ENCODE measurements around the gene CFAP77.

CFAP77 gene

DNA sequence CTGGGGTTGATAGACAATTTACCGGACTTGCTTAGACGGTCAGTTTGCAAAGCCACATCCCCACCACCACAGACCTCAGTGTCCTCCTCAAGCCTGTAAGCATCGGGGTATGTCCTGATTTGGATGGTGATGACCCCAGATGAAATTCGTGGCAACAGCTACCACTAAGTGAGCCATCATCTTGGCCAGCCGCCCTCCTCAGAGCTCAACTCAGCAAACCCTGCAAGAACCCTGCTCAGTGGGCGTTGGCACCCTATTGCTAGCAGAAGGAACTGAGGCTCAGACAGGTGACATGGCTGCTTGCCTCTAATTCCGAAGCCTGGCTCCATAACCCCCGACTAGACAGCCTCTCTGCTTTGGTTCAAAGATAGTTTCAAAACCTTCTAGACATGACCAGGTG is 131.0 kb downstream of the CFAP77 start:
- Histone ChIP-seq H3K4me3 (ENCODE audit: low read length) (no peak overlapping the region), H3K27ac (ENCODE audit: low read depth, low read length) (no peak overlapping the region), H3K9ac (ENCODE audit: low read length) (no peak overlapping the region), H3K36me3 (ENCODE audit: control insufficient read depth, insufficient read depth, low read length) (no peaks in the 10 kb centered on the region), H3K27me3 (ENCODE audit: control insufficient read depth, insufficient read depth, low read length) (peaks cover 5% of the 10 kb centered on the region), H3K4me1 (ENCODE audit: control insufficient read depth, insufficient read depth, low read length) (no peaks in the 10 kb centered on the region)

GRCh38 chr9:132541870-132542830 is 132.1 kb downstream of the CFAP77 start:
- no peaks in the 10 kb centered on the region for H3K36me3 ChIP-seq (ENCODE audit: control insufficient read depth, insufficient read depth, low read length)
- peaks cover 5% of the 10 kb centered on the region for H3K27me3 ChIP-seq (ENCODE audit: control insufficient read depth, insufficient read depth, low read length)
- no peak overlapping the region for H3K9ac ChIP-seq (ENCODE audit: low read length)
- H3K4me3 ChIP-seq (ENCODE audit: low read length): no peak overlapping the region
- no peak overlapping the region for H3K27ac ChIP-seq (ENCODE audit: low read depth, low read length)
- no peaks in the 10 kb centered on the region for H3K4me1 ChIP-seq (ENCODE audit: control insufficient read depth, insufficient read depth, low read length)

GRCh38 chr9:132543251-132543650 is 133.2 kb downstream of the CFAP77 start:
- Histone ChIP-seq H3K36me3 (ENCODE audit: control insufficient read depth, insufficient read depth, low read length) (no peaks in the 10 kb centered on the region), H3K4me1 (ENCODE audit: control insufficient read depth, insufficient read depth, low read length) (no peaks in the 10 kb centered on the region), H3K27ac (ENCODE audit: low read depth, low read length) (no peak overlapping the region), H3K9ac (ENCODE audit: low read length) (no peak overlapping the region), H3K27me3 (ENCODE audit: control insufficient read depth, insufficient read depth, low read length) (peaks cover 5% of the 10 kb centered on the region), H3K4me3 (ENCODE audit: low read length) (no peak overlapping the region)

DNA sequence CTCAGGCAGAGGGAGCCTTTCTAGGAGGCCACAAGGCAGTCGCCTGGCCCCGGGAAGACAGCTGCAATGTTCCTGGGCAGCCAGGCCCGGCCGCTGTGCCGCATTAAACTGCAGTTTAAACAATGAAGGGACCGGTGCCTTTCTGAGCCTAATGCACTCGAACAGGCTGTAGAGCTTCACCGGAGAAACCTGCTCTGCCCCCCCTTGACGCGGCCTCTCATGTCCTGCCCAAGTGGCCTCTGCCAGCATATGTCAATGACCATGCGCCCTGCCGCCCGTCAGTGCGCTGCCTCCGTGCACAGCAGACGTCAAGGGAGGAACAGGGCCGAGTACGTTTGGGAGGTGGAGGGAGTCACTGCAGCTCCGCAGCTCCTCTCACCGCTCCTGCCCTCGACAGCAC is 133.9 kb downstream of the CFAP77 start:
- Histone ChIP-seq H3K9ac (ENCODE audit: low read length) (no peak overlapping the region), H3K27me3 (ENCODE audit: control insufficient read depth, insufficient read depth, low read length) (peaks cover 5% of the 10 kb centered on the region), H3K4me1 (ENCODE audit: control insufficient read depth, insufficient read depth, low read length) (no peaks in the 10 kb centered on the region), H3K27ac (ENCODE audit: low read depth, low read length) (no peak overlapping the region), H3K4me3 (ENCODE audit: low read length) (no peak overlapping the region), H3K36me3 (ENCODE audit: control insufficient read depth, insufficient read depth, low read length) (no peaks in the 10 kb centered on the region)

- Histone ChIP-seq H3K9ac (ENCODE audit: low read length) (no peak overlapping the region), H3K36me3 (ENCODE audit: control insufficient read depth, insufficient read depth, low read length) (no peaks in the 10 kb centered on the region), H3K27me3 (ENCODE audit: control insufficient read depth, insufficient read depth, low read length) (peaks cover 2% of the 10 kb centered on the region)
Measured at GRCh38 chr9:132545578-132545977, 135.6 kb downstream of the CFAP77 start.

GRCh38 chr9:132546148-132547051 is 136.4 kb downstream of the CFAP77 start:
- peaks cover 2% of the 10 kb centered on the region for H3K27me3 ChIP-seq (ENCODE audit: control insufficient read depth, insufficient read depth, low read length)

More at GRCh38 chr9:132545578-132545977, 135.6 kb downstream of the CFAP77 start:
- H3K27ac ChIP-seq (ENCODE audit: low read depth, low read length): no peak overlapping the region
- H3K4me1 ChIP-seq (ENCODE audit: control insufficient read depth, insufficient read depth, low read length): no peaks in the 10 kb centered on the region
- no peak overlapping the region for H3K4me3 ChIP-seq (ENCODE audit: low read length)

GRCh38 chr9:132547052-132547431 is 137.0 kb downstream of the CFAP77 start:
- H3K9ac ChIP-seq (ENCODE audit: low read length): no peak overlapping the region
- no peak overlapping the region for H3K27ac ChIP-seq (ENCODE audit: low read depth, low read length)
- H3K4me1 ChIP-seq (ENCODE audit: control insufficient read depth, insufficient read depth, low read length): no peaks in the 10 kb centered on the region
- no peaks in the 10 kb centered on the region for H3K36me3 ChIP-seq (ENCODE audit: control insufficient read depth, insufficient read depth, low read length)
- H3K27me3 ChIP-seq (ENCODE audit: control insufficient read depth, insufficient read depth, low read length): peaks cover 2% of the 10 kb centered on the region
- no peak overlapping the region for H3K4me3 ChIP-seq (ENCODE audit: low read length)

More at GRCh38 chr9:132546148-132547051, 136.4 kb downstream of the CFAP77 start:
- H3K4me3 ChIP-seq (ENCODE audit: low read length): no peak overlapping the region
- no peaks in the 10 kb centered on the region for H3K4me1 ChIP-seq (ENCODE audit: control insufficient read depth, insufficient read depth, low read length)
- no peak overlapping the region for H3K27ac ChIP-seq (ENCODE audit: low read depth, low read length)
- H3K36me3 ChIP-seq (ENCODE audit: control insufficient read depth, insufficient read depth, low read length): no peaks in the 10 kb centered on the region
- no peak overlapping the region for H3K9ac ChIP-seq (ENCODE audit: low read length)

DNA sequence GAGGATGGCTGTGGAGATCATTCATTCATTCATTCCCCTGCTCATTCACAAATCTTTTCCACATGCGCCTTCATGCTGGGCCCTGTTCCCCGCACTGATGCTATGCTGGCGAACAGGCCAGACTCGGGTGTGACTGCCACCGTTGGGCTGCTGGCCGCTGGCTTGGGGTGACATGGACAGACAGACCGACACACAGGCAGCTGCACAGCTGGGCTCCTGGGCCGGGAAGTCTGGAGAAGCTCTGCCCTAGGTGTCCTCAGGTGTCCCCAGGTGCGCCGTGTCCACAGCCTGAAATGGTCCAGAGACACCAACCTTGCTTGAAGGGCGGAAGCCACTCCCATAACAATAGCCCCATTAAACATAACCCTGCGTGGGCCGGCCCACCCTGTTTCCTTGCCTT is 137.4 kb downstream of the CFAP77 start:
- no peaks in the 10 kb centered on the region for H3K4me1 ChIP-seq (ENCODE audit: control insufficient read depth, insufficient read depth, low read length)
- H3K27me3 ChIP-seq (ENCODE audit: control insufficient read depth, insufficient read depth, low read length): no peaks in the 10 kb centered on the region
- H3K4me3 ChIP-seq (ENCODE audit: low read length): no peak overlapping the region
- no peak overlapping the region for H3K9ac ChIP-seq (ENCODE audit: low read length)
- H3K27ac ChIP-seq (ENCODE audit: low read depth, low read length): no peak overlapping the region
- H3K36me3 ChIP-seq (ENCODE audit: control insufficient read depth, insufficient read depth, low read length): no peaks in the 10 kb centered on the region

- H3K9ac ChIP-seq (ENCODE audit: low read length): no peak overlapping the region
- H3K4me3 ChIP-seq (ENCODE audit: low read length): no peak overlapping the region
- H3K27me3 ChIP-seq (ENCODE audit: control insufficient read depth, insufficient read depth, low read length): no peaks in the 10 kb centered on the region
- H3K4me1 ChIP-seq (ENCODE audit: control insufficient read depth, insufficient read depth, low read length): no peaks in the 10 kb centered on the region
- no peak overlapping the region for H3K27ac ChIP-seq (ENCODE audit: low read depth, low read length)
- no peaks in the 10 kb centered on the region for H3K36me3 ChIP-seq (ENCODE audit: control insufficient read depth, insufficient read depth, low read length)
Measured at GRCh38 chr9:132547976-132548730, 138.1 kb downstream of the CFAP77 start.

- Histone ChIP-seq H3K4me3 (ENCODE audit: low read length) (no peak overlapping the region), H3K36me3 (ENCODE audit: control insufficient read depth, insufficient read depth, low read length) (no peaks in the 10 kb centered on the region), H3K9ac (ENCODE audit: low read length) (no peak overlapping the region), H3K27me3 (ENCODE audit: control insufficient read depth, insufficient read depth, low read length) (peaks cover 4% of the 10 kb centered on the region), H3K4me1 (ENCODE audit: control insufficient read depth, insufficient read depth, low read length) (no peaks in the 10 kb centered on the region), H3K27ac (ENCODE audit: low read depth, low read length) (no peak overlapping the region)
Measured at GRCh38 chr9:132548751-132549640, 139.0 kb downstream of the CFAP77 start.

- Histone ChIP-seq H3K27ac (ENCODE audit: low read depth, low read length) (no peak overlapping the region), H3K4me1 (ENCODE audit: control insufficient read depth, insufficient read depth, low read length) (no peaks in the 10 kb centered on the region), H3K4me3 (ENCODE audit: low read length) (no peak overlapping the region), H3K27me3 (ENCODE audit: control insufficient read depth, insufficient read depth, low read length) (peaks cover 4% of the 10 kb centered on the region), H3K9ac (ENCODE audit: low read length) (no peak overlapping the region), H3K36me3 (ENCODE audit: control insufficient read depth, insufficient read depth, low read length) (no peaks in the 10 kb centered on the region)
Measured at GRCh38 chr9:132551556-132551955, 141.5 kb downstream of the CFAP77 start.

Measured in rectal smooth muscle tissue (tissue), 1 donor.